CD4-positive, alpha-beta T cell treated with Interferon gamma for 1 hour (primary cell): ENCODE data around the gene ARL6IP4.

Experiments used
- DNase-seq: peaks from one replicate; pipeline ENCODE4 v3.0.0-alpha.2; 2020

The ARL6IP4 gene

GRCh38 chr12:122991623-122992275 is 11.3 kb downstream of the ARL6IP4 start:
- no peak for DNase-seq

- DNase-seq: no peak
Measured at GRCh38 chr12:122992386-122992785, 11.9 kb downstream of the ARL6IP4 start.

GRCh38 chr12:122994140-122994675 is 13.7 kb downstream of the ARL6IP4 start:
- DNase-seq: no peak

- DNase-seq: no peak
Measured at GRCh38 chr12:122994781-122995502, 14.5 kb downstream of the ARL6IP4 start.

- DNase-seq: no peak
Measured at GRCh38 chr12:122995503-122996187, 15.2 kb downstream of the ARL6IP4 start.

- no peak for DNase-seq
Measured at GRCh38 chr12:122996188-122996601, 15.7 kb downstream of the ARL6IP4 start.

GRCh38 chr12:122996621-122997342 is 16.3 kb downstream of the ARL6IP4 start:
- no peak for DNase-seq

- DNase-seq: no peak
Measured at GRCh38 chr12:122997343-122998250, 17.1 kb downstream of the ARL6IP4 start.

GRCh38 chr12:122998316-122998715 is 17.8 kb downstream of the ARL6IP4 start:
- DNase-seq: no peak

- DNase-seq: no peak
Measured at GRCh38 chr12:122999196-122999946, 18.9 kb downstream of the ARL6IP4 start.

GRCh38 chr12:122999986-123000420 is 19.5 kb downstream of the ARL6IP4 start:
- no peak for DNase-seq

- no peak for DNase-seq
Measured at GRCh38 chr12:123000578-123000977, 20.1 kb downstream of the ARL6IP4 start.

GRCh38 chr12:123001464-123001863 is 21.0 kb downstream of the ARL6IP4 start:
- DNase-seq: no peak

GRCh38 chr12:123003257-123003656 is 22.8 kb downstream of the ARL6IP4 start:
- no peak for DNase-seq

- no peak for DNase-seq
Measured at GRCh38 chr12:123004287-123004686, 23.8 kb downstream of the ARL6IP4 start.

GRCh38 chr12:123005081-123005626 is 24.7 kb downstream of the ARL6IP4 start:
- no peak for DNase-seq

GRCh38 chr12:123006977-123007376 is 26.5 kb downstream of the ARL6IP4 start:
- DNase-seq: no peak

GRCh38 chr12:123010110-123010509 is 29.6 kb downstream of the ARL6IP4 start:
- no peak for DNase-seq

GRCh38 chr12:123010681-123011080 is 30.2 kb downstream of the ARL6IP4 start:
- DNase-seq: no peak

GRCh38 chr12:123011701-123012100 is 31.2 kb downstream of the ARL6IP4 start:
- no peak for DNase-seq
